ENCODE measurements around the gene RNPS1. TPM values are rescaled to one million over a fixed set of nuclear protein-coding genes. Genes with fewer than 3 reads are reported as not detected.
A peak's percentile ranks its signal among the peaks of the same experiment; 100 is the strongest.
"Not testable (repeated sequence)": the region's sequence is repeated elsewhere in the genome, so short reads cannot be mapped to it uniquely, and the experiment has no call there.

The RNPS1 gene
- total and polyA plus RNA-seq, 4 experiments from 2014 or later: 151 to 267 (median 208) TPM

GRCh38 chr16:2243781-2244180, 24.1 kb downstream of the RNPS1 start:
- no peak overlapping the region for H3K27ac ChIP-seq (ENCODE audit: low read depth, low read length)
- no peaks in the 10 kb centered on the region for H3K9me3 ChIP-seq (ENCODE audit: control insufficient read depth in 1 of 2, low read length in 2 of 2)
- intact Hi-C loops (cut with micrococcal nuclease): no loop called here
- no peak for DNase-seq
- peak overlapping the region in 1 of 7 donors; percentile 10 for H3K27ac Mint-ChIP-seq
- POLR2A ChIA-PET (ENCODE audit: partially characterized antibody): no interaction called here
- H3K9me3 Mint-ChIP-seq: no peaks in the 10 kb centered on the region
- H3K4me1 Mint-ChIP-seq: peaks cover 0 to 2% (median 0%) of the 10 kb centered on the region in 4 donors
- H3K27me3 ChIP-seq (ENCODE audit: insufficient read depth, low read length): no peaks in the 10 kb centered on the region
- H3K36me3 Mint-ChIP-seq: peaks cover 5 to 18% of the 10 kb centered on the region in 2 donors
- CTCF ChIA-PET (ENCODE audit: partially characterized antibody): no interaction called here
- H3K4me3 Mint-ChIP-seq: no peak overlapping the region
- H3K27me3 Mint-ChIP-seq: no peaks in the 10 kb centered on the region
- H3K4me3 ChIP-seq (ENCODE audit: low read length in 2 of 2): no peak overlapping the region
- peaks cover 21% of the 10 kb centered on the region for H3K36me3 ChIP-seq (ENCODE audit: insufficient read depth, low read length)
- no peaks in the 10 kb centered on the region for H3K4me1 ChIP-seq (ENCODE audit: insufficient read depth, low read length)

- Mint-ChIP-seq H3K9me3 (no peaks in the 10 kb centered on the region), H3K27me3 (no peaks in the 10 kb centered on the region), H3K4me3 (no peak overlapping the region), H3K36me3 (peaks cover 5 to 18% of the 10 kb centered on the region in 2 donors), H3K4me1 (peaks cover 0 to 2% (median 0%) of the 10 kb centered on the region in 4 donors), H3K27ac (no peak overlapping the region)
- no peaks in the 10 kb centered on the region for H3K4me1 ChIP-seq (ENCODE audit: insufficient read depth, low read length)
- peaks cover 21% of the 10 kb centered on the region for H3K36me3 ChIP-seq (ENCODE audit: insufficient read depth, low read length)
- DNase-seq: no peak
- CTCF ChIA-PET (ENCODE audit: partially characterized antibody): interaction anchor here (1.4 kb wide), 1 partner anchor 8 kb away, joined by 3 read pairs; the partner anchor contains the start of gene ECI1
- no peaks in the 10 kb centered on the region for H3K9me3 ChIP-seq (ENCODE audit: control insufficient read depth in 1 of 2, low read length in 2 of 2)
- intact Hi-C loops (cut with micrococcal nuclease): no loop called here
- no peak overlapping the region for H3K4me3 ChIP-seq (ENCODE audit: low read length in 2 of 2)
- POLR2A ChIA-PET (ENCODE audit: partially characterized antibody): no interaction called here
- H3K27me3 ChIP-seq (ENCODE audit: insufficient read depth, low read length): no peaks in the 10 kb centered on the region
- no peak overlapping the region for H3K27ac ChIP-seq (ENCODE audit: low read depth, low read length)
Measured at GRCh38 chr16:2243031-2243528, 24.8 kb downstream of the RNPS1 start.

- Mint-ChIP-seq H3K36me3 (peaks cover 5 to 18% of the 10 kb centered on the region in 2 donors), H3K4me1 (peaks cover 0 to 2% (median 0%) of the 10 kb centered on the region in 4 donors), H3K27me3 (no peaks in the 10 kb centered on the region), H3K4me3 (no peak overlapping the region), H3K9me3 (no peaks in the 10 kb centered on the region), H3K27ac (peak overlapping the region in 2 of 7 donors; percentile 37 to 53)
- Histone ChIP-seq H3K4me1 (ENCODE audit: insufficient read depth, low read length) (no peaks in the 10 kb centered on the region), H3K27me3 (ENCODE audit: insufficient read depth, low read length) (no peaks in the 10 kb centered on the region), H3K27ac (ENCODE audit: low read depth, low read length) (no peak overlapping the region), H3K4me3 (ENCODE audit: low read length in 2 of 2) (no peak overlapping the region), H3K36me3 (ENCODE audit: insufficient read depth, low read length) (peaks cover 21% of the 10 kb centered on the region), H3K9me3 (ENCODE audit: control insufficient read depth in 1 of 2, low read length in 2 of 2) (no peaks in the 10 kb centered on the region)
- DNase-seq: no peak
- CTCF ChIA-PET (ENCODE audit: partially characterized antibody): interaction anchor here (1.4 kb wide), 1 partner anchor 9 kb away, joined by 3 read pairs; the partner anchor contains the start of gene ECI1
- intact Hi-C loops (cut with micrococcal nuclease): no loop called here
- POLR2A ChIA-PET (ENCODE audit: partially characterized antibody): no interaction called here
Measured at GRCh38 chr16:2242598-2242997, 25.3 kb downstream of the RNPS1 start.

- H3K27me3 ChIP-seq (ENCODE audit: insufficient read depth, low read length); H3K27ac ChIP-seq (ENCODE audit: low read depth, low read length); H3K9me3 ChIP-seq (ENCODE audit: control insufficient read depth in 1 of 2, low read length in 2 of 2); H3K4me3 Mint-ChIP-seq; H3K27me3 Mint-ChIP-seq; CTCF ChIA-PET (ENCODE audit: partially characterized antibody); DNase-seq; H3K4me3 ChIP-seq (ENCODE audit: low read length in 2 of 2); H3K4me1 ChIP-seq (ENCODE audit: insufficient read depth, low read length); H3K4me1 Mint-ChIP-seq; H3K9me3 Mint-ChIP-seq; POLR2A ChIA-PET (ENCODE audit: partially characterized antibody); H3K27ac Mint-ChIP-seq; intact Hi-C loops (cut with micrococcal nuclease): not testable (repeated sequence)
- peaks cover 10% of the 10 kb centered on the region for H3K36me3 ChIP-seq (ENCODE audit: insufficient read depth, low read length)
- peaks cover 6 to 13% of the 10 kb centered on the region in 2 donors for H3K36me3 Mint-ChIP-seq
Measured at GRCh38 chr16:2240331-2240730, 27.6 kb downstream of the RNPS1 start.

GRCh38 chr16:2238838-2239675, 28.9 kb downstream of the RNPS1 start:
- H3K27ac ChIP-seq (ENCODE audit: low read depth, low read length): no peak overlapping the region
- Mint-ChIP-seq H3K27me3 (no peaks in the 10 kb centered on the region), H3K9me3 (no peaks in the 10 kb centered on the region), H3K4me3 (no peak overlapping the region), H3K27ac (no peak overlapping the region), H3K36me3 (peaks cover 8 to 15% of the 10 kb centered on the region in 2 donors), H3K4me1 (peaks cover 0 to 9% (median under 1%) of the 10 kb centered on the region in 4 donors)
- intact Hi-C loops (cut with micrococcal nuclease): no loop called here
- ChIA-PET CTCF (ENCODE audit: partially characterized antibody) (no interaction called here), POLR2A (ENCODE audit: partially characterized antibody) (interaction anchor here (1.8 kb wide), 1 partner anchor 11 kb away, joined by 7 read pairs; no protein-coding TSS in a partner anchor)
- no peaks in the 10 kb centered on the region for H3K4me1 ChIP-seq (ENCODE audit: insufficient read depth, low read length)
- H3K27me3 ChIP-seq (ENCODE audit: insufficient read depth, low read length): no peaks in the 10 kb centered on the region
- peaks cover 15% of the 10 kb centered on the region for H3K36me3 ChIP-seq (ENCODE audit: insufficient read depth, low read length)
- DNase-seq: no peak
- H3K4me3 ChIP-seq (ENCODE audit: low read length in 2 of 2): no peak overlapping the region
- no peaks in the 10 kb centered on the region for H3K9me3 ChIP-seq (ENCODE audit: control insufficient read depth in 1 of 2, low read length in 2 of 2)

GRCh38 chr16:2238150-2238837, 29.6 kb downstream of the RNPS1 start:
- DNase-seq: peak in 1 of 5 donors; percentile 36
- Histone ChIP-seq H3K4me1 (ENCODE audit: insufficient read depth, low read length) (no peaks in the 10 kb centered on the region), H3K27me3 (ENCODE audit: insufficient read depth, low read length) (no peaks in the 10 kb centered on the region), H3K27ac (ENCODE audit: low read depth, low read length) (no peak overlapping the region), H3K36me3 (ENCODE audit: insufficient read depth, low read length) (peaks cover 17% of the 10 kb centered on the region), H3K4me3 (ENCODE audit: low read length in 2 of 2) (no peak overlapping the region), H3K9me3 (ENCODE audit: control insufficient read depth in 1 of 2, low read length in 2 of 2) (no peaks in the 10 kb centered on the region)
- Mint-ChIP-seq H3K4me1 (peaks cover 0 to 9% (median under 1%) of the 10 kb centered on the region in 4 donors), H3K27me3 (no peaks in the 10 kb centered on the region), H3K27ac (no peak overlapping the region), H3K9me3 (no peaks in the 10 kb centered on the region), H3K4me3 (no peak overlapping the region), H3K36me3 (peaks cover 8 to 13% of the 10 kb centered on the region in 2 donors)
- POLR2A ChIA-PET (ENCODE audit: partially characterized antibody): interaction anchor here (0.5 to 1.8 kb wide), 2 partner anchors 12 to 81 kb away, joined by 3 to 7 read pairs; no protein-coding TSS in a partner anchor
- CTCF ChIA-PET (ENCODE audit: partially characterized antibody): no interaction called here
- intact Hi-C loops (cut with micrococcal nuclease): no loop called here

- Mint-ChIP-seq H3K27ac (no peak overlapping the region), H3K36me3 (peaks cover 8 to 16% of the 10 kb centered on the region in 2 donors), H3K9me3 (no peaks in the 10 kb centered on the region), H3K27me3 (no peaks in the 10 kb centered on the region), H3K4me1 (peaks cover 0 to 9% (median under 1%) of the 10 kb centered on the region in 4 donors), H3K4me3 (no peak overlapping the region)
- ChIA-PET POLR2A (ENCODE audit: partially characterized antibody) (interaction anchor here (0.5 kb wide), 1 partner anchor 82 kb away, joined by 3 read pairs; no protein-coding TSS in a partner anchor), CTCF (ENCODE audit: partially characterized antibody) (no interaction called here)
- Histone ChIP-seq H3K36me3 (ENCODE audit: insufficient read depth, low read length) (peaks cover 20% of the 10 kb centered on the region), H3K27me3 (ENCODE audit: insufficient read depth, low read length) (no peaks in the 10 kb centered on the region), H3K27ac (ENCODE audit: low read depth, low read length) (no peak overlapping the region), H3K4me1 (ENCODE audit: insufficient read depth, low read length) (no peaks in the 10 kb centered on the region), H3K4me3 (ENCODE audit: low read length in 2 of 2) (no peak overlapping the region), H3K9me3 (ENCODE audit: control insufficient read depth in 1 of 2, low read length in 2 of 2) (no peaks in the 10 kb centered on the region)
- no peak for DNase-seq
- intact Hi-C loops (cut with micrococcal nuclease): no loop called here
Measured at GRCh38 chr16:2237493-2238149, 30.3 kb downstream of the RNPS1 start.

Measured in CD4-positive, alpha-beta memory T cell (primary cell).